Neutrophil (primary cell): Measurements from ENCODE around the gene ATP2B1.

Experiments
- H3K27ac ChIP-seq: fragments of 200-600 bp; sonication (generic); 2 replicates; pipeline ENCODE4 v1.5.1; 2016; ENCODE audit warnings: mild to moderate bottlenecking, moderate library complexity
- H3K27me3 ChIP-seq: fragments of 200-600 bp; sonication (generic); 2 replicates; pipeline ENCODE4 v1.6.0; 2016; ENCODE audit warnings: mild to moderate bottlenecking
- H3K36me3 ChIP-seq: fragments of 200-600 bp; sonication (generic); 2 replicates; pipeline ENCODE4 v1.5.1; 2017
- H3K4me1 ChIP-seq, 2 experiments: fragments of 200-600 bp in 1 of 2; sonication (generic) in 1 of 2; 1 replicate in 1 of 2; 2 replicates in 1 of 2; pipeline versions ENCODE4 v1.5.1 to v1.6.1; 2013 to 2016; ENCODE audit warnings: low read depth in 1 of 2, low read length in 1 of 2, mild to moderate bottlenecking in 1 of 2, moderate library complexity in 1 of 2; ENCODE audit not compliant: control insufficient read depth in 1 of 2, insufficient read depth in 1 of 2
- H3K4me3 ChIP-seq, 2 experiments: fragments of 200-600 bp in 1 of 2; sonication (generic) in 1 of 2; 1 replicate in 1 of 2; 2 replicates in 1 of 2; pipeline ENCODE4 v1.5.1; 2013 to 2016; ENCODE audit warnings: low read depth in 1 of 2, low read length in 1 of 2, mild to moderate bottlenecking in 1 of 2, moderate library complexity in 1 of 2
- H3K9me3 ChIP-seq: fragments of 200-600 bp; sonication (generic); 2 replicates; pipeline ENCODE4 v1.5.1; 2016
- TF ChIP-seq, protein P1 (sequence below): fragments of 200-600 bp; sonication (generic); IDR thresholded peaks from 2 replicates; pipeline ENCODE4 v1.5.1; 2016; ENCODE audit warnings: antibody characterized with exemption

Gene ATP2B1

DNA sequence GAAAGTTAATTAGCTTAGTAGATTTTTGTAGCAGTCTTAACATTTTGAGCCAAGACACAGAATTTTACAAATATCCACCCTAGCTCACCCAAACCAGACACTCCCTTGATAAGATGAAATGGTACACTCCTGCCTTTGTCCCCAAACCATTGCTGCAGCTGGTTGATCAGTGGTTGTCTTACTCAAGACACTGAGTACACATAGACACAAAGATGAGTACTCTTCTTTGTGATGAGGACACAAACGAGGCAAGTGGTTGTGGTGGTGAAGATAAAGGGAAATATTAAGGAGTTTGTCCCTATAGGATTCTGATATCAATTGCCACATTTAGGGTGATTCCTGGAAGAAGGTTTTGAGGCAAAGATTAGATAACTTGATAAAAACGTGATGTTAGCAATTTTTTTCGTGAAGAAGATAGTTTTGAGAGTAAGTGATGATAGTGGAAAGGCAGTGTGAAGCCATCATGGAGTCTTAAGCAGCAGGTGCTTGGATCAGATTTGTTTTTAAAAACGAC, 21.4 kb upstream of the ATP2B1 start:
- no peaks in the 10 kb centered on the region for H3K36me3 ChIP-seq
- H3K9me3 ChIP-seq: no peaks in the 10 kb centered on the region
- peaks cover 8 to 11% of the 10 kb centered on the region in 2 experiments for H3K4me1 ChIP-seq
- H3K27ac ChIP-seq: no peak overlapping the region
- no peaks in the 10 kb centered on the region for H3K27me3 ChIP-seq
- TF ChIP-seq, protein P1, sequence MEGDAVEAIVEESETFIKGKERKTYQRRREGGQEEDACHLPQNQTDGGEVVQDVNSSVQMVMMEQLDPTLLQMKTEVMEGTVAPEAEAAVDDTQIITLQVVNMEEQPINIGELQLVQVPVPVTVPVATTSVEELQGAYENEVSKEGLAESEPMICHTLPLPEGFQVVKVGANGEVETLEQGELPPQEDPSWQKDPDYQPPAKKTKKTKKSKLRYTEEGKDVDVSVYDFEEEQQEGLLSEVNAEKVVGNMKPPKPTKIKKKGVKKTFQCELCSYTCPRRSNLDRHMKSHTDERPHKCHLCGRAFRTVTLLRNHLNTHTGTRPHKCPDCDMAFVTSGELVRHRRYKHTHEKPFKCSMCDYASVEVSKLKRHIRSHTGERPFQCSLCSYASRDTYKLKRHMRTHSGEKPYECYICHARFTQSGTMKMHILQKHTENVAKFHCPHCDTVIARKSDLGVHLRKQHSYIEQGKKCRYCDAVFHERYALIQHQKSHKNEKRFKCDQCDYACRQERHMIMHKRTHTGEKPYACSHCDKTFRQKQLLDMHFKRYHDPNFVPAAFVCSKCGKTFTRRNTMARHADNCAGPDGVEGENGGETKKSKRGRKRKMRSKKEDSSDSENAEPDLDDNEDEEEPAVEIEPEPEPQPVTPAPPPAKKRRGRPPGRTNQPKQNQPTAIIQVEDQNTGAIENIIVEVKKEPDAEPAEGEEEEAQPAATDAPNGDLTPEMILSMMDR: no peak
- no peak overlapping the region for H3K4me3 ChIP-seq

DNA sequence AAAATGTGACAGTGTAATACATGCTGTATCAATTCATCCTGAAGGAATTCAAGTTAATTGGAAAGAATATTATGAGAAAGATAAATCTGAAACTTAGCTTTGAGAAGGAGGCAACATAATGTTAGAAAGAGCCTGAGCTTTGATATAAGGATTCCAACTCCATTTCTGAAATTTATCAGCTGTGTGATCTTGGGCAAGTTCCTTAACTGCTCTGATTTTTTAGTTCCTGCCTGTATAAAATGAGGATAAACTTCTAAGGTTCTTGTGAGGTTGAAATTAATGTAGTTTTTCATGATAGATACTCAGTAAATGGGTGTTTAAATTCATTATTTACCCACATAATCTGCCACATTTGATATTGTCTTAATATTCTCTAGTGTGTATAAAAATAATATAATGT, 14.6 kb upstream of the ATP2B1 start:
- TF ChIP-seq, protein P1: no peak
- Histone ChIP-seq H3K27ac (no peak overlapping the region), H3K9me3 (no peaks in the 10 kb centered on the region), H3K4me3 (no peak overlapping the region), H3K4me1 (peaks cover 3 to 9% of the 10 kb centered on the region in 2 experiments), H3K27me3 (no peaks in the 10 kb centered on the region), H3K36me3 (no peaks in the 10 kb centered on the region)

DNA sequence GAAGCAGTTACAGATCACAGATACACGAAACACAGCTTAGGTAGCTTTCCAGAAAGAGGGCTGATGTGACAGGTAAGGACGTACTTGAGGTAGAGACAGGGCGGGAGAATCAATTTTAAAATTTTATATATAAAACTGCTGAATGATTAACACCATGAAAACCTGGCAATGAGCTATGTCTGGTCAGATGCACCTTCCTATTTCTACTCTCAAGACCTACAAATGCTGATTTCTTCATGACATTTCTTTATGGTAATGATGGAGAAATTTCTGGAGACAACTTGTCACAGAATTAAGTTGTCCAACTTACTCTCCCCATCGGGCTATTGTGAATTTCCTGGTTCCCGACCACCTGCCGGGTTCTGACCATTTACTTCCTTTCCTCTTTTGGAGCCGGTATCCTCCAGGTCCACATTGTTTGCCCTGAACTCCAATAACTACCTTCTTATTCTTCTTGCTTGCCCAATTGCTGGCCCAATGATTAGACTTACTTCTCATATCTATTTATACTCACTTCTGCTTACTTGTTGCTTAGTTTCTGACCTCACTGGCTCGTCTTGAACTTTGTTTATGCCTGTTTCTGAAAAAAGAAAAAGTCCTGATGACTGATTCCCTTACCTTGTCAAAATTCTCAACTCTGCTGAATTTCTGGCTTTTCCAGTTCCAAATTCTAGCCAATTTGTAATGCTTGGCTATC, 12.8 kb upstream of the ATP2B1 start:
- H3K36me3 ChIP-seq: no peaks in the 10 kb centered on the region
- TF ChIP-seq, protein P1: no peak
- H3K27me3 ChIP-seq: no peaks in the 10 kb centered on the region
- peak overlapping the region; percentile 53 for H3K27ac ChIP-seq
- no peaks in the 10 kb centered on the region for H3K9me3 ChIP-seq
- no peak overlapping the region for H3K4me3 ChIP-seq
- peaks cover 3 to 9% of the 10 kb centered on the region in 2 experiments for H3K4me1 ChIP-seq

DNA sequence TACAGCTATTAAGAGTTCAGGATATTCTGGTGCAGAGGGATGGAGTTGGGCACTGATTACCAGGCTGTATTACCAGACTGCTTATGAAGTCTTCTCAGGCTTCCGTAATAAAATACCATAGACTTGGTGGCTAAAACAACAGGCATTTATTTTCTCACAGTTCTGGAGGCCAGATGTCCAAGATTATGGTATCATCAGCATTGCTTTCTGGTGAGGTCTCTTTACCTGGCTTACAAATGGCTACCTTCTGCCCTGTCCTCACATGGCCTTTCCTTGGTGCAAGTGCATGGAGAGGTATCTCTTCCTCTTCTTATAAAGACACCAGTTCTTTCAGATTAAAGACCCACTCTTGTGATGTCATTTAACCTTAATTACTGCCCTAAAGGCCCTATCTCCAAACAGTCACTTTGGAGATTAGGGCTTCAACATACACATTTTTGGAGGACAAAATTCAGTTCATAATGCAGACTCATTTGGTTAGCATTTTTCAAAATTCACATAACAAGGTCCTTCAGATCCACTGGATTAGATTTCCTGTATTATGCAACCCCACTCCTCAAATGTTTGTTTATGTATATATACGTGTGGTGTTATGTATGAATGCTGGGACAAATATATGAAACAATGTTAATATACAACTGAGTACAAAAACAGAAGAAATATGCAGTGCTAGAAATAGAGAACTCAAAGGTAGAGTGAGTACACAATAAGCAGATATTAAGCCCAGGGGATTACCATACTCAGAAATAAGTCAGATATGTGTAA, 9.3 kb upstream of the ATP2B1 start:
- Histone ChIP-seq H3K27me3 (no peaks in the 10 kb centered on the region), H3K36me3 (no peaks in the 10 kb centered on the region), H3K4me1 (peaks cover 3 to 9% of the 10 kb centered on the region in 2 experiments), H3K27ac (no peak overlapping the region), H3K4me3 (no peak overlapping the region), H3K9me3 (no peaks in the 10 kb centered on the region)
- TF ChIP-seq, protein P1: no peak

- peaks cover 24% of the 10 kb centered on the region for H3K27me3 ChIP-seq
- H3K9me3 ChIP-seq: no peaks in the 10 kb centered on the region
- no peak overlapping the region for H3K27ac ChIP-seq
- H3K36me3 ChIP-seq: no peaks in the 10 kb centered on the region
- TF ChIP-seq, protein P1: no peak
- H3K4me1 ChIP-seq: peaks cover 7 to 11% of the 10 kb centered on the region in 2 experiments
- no peak overlapping the region for H3K4me3 ChIP-seq
These were observed 4.1 kb upstream of the ATP2B1 start for GRCh38 chr12:89712706-89713105.
